Activated CD4-positive, CD25-positive, alpha-beta regulatory T cell (primary cell): ENCODE measurements around the gene DLX2.
"Not testable (repeated sequence)": the region's sequence is repeated elsewhere in the genome, so short reads cannot be mapped to it uniquely, and the experiment has no call there.

Experiments used
- DNase-seq, 4 experiments: peaks; one replicate each; lab custom pipeline; 2025; lab: John Stamatoyannopoulos, UW

Gene DLX2

DNA sequence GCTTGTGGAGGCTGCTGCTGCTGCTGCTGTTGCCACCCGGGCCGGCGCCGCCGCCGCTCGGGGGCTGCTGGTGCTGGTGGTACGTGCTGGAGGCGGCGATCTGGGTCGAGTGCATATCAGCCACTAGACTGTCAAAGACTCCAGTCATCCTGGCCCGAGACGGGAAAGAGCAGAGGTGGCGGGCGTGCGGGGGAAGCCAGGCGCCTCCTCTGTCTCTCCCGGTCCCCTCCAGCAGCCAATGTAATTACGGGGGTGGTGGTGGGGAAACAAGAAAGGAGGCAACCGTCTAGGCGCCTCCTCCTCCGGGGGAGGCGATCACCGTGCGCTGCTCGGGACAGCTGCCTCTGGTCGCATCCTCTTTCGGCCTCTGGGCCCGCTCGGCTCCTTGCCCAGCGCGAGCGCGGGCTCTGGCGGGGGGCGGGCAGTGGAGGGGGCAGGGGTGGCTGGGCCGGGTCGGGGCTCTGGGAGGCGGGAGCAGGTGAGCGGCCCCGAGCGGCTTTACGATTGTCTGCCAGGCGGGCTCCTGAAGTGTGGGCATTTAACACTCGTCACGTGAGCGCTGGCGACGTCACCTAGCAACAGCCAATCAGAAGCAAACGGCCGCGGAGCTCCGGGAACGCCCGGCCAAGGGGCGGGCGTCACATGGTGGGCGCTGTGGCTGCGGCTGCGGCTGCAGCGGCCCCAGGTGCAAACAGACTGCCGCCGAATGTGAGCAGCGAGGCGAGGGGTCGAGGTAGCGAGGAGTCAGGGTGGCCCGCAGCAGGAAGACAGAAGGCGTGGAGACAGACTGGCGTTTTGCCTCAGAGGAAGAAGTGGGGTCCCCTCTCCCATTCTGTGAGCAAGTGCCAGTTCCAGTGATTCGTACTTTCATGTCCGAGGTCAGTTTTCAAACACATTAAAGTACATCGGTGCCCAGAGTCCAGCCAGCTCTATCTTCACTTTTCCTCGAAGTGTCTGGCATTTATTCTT is at the start of gene DLX2:
TSS of gene DLX2 (minus strand) at position 510 of the 969 bp plus-strand sequence. CDS start at position 148, 362 bp downstream.
- peak in 3 of 4 experiments; percentile 16 to 32 (median 23) for DNase-seq

DNA sequence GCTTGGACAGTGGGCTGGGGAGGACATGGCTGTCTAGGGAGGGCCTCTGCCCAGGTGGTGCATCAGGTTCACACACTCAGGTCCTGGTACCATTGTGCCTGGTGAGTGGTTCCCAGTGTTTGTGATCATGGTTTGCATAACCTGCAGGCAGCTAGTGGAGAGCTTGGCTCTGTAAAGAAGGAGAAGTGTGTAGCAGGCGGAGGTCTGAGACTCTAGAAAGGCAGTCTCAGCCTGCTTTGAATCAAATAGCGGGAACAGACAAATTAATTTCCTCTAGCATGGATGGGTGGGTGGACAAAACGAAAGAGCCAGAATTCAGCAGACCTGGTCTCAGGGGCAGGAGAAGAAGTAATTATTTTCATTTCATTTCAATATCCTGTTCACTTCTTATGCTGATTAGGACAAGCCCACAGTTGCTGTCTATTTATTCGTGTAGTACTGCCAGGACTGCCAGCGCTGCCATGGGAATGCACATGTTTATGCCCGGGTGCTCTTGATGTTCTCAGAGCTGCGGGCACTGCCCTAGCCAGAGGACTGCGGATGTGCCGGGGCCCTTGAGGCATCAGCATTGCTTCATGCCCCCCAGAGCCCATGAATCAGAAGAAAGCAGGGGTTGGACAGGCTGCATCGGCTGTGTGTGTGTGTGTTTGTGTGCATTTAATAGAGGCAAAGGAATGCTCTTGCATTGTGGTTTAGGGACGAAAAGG is 45.4 kb upstream of the DLX2 start:
- no peak for DNase-seq

DNA sequence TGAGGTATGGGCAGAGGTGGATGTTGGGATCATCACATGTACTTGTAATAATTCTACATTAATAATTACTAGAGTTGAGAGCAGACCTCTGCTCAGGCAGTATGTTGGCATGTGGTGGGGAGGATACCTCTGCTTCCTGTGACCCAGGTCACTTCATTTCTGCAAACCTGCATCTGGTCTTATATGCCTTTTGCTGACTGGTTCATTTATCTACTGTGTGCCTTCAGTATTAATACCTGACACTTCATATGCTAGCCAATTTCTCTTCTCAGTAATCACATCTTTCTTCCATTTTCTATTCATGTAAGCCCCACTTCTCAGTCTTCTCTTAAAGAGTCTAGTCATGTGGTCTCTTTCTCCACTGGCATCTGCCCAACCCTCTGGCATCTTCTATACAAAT is 41.1 kb upstream of the DLX2 start:
- no peak for DNase-seq

GRCh38 chr2:172138727-172139126 is 36.0 kb upstream of the DLX2 start:
- DNase-seq = not testable (repeated sequence)

DNA sequence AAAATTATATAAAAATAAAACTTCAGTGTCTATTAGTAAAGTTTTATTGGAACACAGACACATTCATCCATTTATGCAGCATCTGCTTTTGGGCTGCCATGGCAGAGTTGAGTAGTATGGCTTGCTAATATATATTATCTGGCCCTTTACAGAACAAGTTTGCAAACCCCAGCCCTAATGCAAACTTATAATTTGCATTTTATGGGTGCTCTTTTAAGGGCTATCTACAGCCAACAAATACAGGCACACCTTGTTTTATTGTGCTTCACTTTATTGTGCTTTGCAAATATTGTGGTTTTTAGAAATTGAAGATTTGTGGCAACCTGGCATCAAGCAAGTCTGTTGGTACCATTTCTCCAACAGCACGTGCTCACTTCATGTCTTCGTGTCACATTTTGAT is 35.2 kb upstream of the DLX2 start:
- no peak for DNase-seq

DNA sequence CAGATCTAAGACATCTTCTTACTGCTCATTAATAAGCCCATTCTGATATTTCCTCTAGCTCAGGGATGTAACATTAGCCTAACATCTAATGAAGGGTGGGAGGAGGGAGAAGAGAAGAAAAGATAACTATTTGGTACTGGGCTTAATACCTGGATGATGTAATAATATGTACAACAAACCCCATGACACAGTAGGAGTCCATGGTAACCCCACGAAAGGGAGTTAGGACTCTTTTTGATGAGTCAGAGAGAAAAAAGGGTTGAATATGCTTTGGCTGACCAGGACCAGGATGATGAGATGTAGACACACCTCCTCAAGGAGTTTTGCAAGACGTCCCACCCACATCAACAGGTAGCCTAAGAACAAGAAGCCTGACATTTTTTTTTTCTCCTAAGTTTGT is 34.4 kb upstream of the DLX2 start:
- no peak for DNase-seq

GRCh38 chr2:172135446-172135845 is 32.7 kb upstream of the DLX2 start:
- no peak for DNase-seq

- no peak for DNase-seq
These were observed 31.6 kb upstream of the DLX2 start for GRCh38 chr2:172134270-172134669.

GRCh38 chr2:172131713-172132555 is 29.2 kb upstream of the DLX2 start:
- no peak for DNase-seq

DNA sequence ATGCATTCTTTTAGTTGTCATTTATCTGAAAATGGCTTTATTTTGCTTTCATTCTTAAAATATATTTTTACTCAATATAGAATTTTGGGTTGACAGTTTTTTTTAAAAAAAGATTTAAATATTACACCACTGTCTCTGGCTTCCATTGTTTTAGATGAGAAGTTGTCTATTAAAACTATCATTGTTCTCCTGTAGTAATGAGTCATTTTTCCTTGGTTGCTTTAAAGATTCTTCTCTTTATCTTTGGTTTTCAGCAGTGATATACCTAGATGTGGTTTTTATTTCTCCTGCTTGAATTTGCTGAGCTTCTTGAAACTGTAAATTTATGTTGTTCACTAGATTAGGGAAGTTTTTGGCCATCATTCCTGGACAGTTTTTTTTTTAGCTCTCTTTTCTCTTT is 26.7 kb upstream of the DLX2 start:
- no peak for DNase-seq

DNA sequence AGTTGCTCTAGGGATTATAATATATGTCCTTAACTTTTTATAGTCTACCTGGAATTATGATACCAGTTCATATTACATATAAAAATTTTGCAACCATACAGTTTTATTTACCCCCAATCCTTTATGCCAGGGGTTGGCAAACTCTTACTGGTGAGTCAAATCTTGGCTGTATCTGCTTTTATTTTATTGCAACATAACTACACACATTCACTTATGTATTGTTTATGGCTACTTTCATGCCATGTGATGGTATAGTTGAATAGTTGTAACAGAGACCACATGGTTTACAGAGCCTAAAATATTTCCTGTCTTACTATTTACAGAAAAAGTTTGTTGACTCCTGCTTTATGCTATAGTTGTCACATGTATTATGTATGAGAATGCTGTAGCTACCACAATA is 25.8 kb upstream of the DLX2 start:
- no peak for DNase-seq

DNA sequence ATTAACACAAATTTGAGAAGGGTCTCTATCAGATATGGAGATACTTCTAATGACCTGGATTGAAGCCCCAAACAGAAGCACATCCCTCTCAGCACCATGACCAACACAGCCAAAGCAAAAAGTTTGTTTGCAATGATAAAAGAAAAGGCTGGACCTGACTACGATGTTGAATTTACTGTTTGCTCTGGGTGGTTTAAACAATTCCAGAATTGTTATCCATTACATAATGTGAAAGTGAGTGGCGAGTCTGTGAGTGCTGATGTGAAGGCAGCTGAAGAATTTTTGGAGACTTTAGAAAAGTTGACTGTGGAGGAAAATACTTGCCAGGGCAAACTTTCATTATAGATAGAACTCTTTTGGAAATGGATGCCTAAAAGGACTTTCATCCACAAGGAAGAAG is 17.4 kb upstream of the DLX2 start:
- DNase-seq = no peak

DNA sequence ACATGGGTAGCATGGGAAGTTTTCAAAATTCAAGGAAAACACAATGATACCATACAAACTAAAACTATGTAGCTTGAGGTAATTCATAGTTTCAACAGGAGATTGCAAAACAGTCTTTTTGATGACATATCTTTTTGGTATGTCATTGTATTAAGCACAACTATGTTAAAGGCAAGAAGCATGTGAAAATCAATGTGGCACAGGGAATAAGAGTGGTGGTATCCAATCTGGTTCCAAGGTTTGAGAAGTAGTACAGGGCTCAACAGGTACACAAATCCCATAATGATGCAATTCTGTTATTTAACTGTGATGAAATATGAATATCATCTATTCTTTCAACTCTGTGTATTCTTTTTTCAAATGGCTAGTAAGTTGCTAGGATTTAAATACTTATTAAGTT is 16.4 kb upstream of the DLX2 start:
- no peak for DNase-seq

- no peak for DNase-seq
These were observed 13.4 kb upstream of the DLX2 start for GRCh38 chr2:172116107-172116506.

DNA sequence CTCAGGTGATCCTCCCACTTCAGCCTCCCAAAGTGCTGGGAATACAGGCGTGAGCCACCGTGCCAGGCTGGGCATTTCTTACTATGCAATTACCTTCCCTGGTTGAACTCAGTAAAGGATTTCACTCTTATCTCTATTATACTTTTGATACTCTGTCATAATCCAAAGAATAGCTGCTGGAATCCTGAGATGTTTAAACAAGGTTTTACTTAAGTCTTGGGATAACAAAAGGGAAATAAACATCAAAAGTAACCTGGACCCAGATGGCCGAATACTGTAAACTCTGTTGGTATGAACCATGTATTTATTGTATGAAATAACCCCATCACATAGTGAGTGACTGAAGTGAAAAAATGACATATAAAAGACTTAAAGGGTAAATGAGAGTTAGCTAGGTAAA is 11.9 kb upstream of the DLX2 start:
- DNase-seq = no peak

- not testable (repeated sequence) for DNase-seq
These were observed 11.5 kb upstream of the DLX2 start for GRCh38 chr2:172114176-172114575.

DNA sequence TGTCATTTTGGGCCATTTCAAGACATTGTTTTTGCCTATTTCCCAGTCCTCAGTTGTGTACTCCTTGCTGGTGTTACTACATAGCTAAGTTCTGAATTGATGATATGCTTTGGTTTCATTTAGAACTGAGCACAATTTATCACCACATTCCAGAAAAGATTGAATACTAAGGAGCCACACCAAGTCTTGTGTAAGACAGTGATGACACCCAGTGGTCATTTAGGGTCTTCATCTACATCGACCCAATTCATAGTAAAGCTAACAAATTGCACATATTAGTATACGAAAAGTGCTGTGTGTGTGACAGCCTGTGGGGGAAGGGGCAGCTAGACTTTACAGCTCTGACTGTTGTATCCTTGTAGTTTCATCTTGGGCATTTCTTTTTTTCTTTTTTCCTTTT is 10.9 kb upstream of the DLX2 start:
- no peak for DNase-seq

- no peak for DNase-seq
These were observed 7.5 kb upstream of the DLX2 start for GRCh38 chr2:172109988-172110811.

GRCh38 chr2:172109256-172109987 is 6.7 kb upstream of the DLX2 start:
- no peak for DNase-seq

DNA sequence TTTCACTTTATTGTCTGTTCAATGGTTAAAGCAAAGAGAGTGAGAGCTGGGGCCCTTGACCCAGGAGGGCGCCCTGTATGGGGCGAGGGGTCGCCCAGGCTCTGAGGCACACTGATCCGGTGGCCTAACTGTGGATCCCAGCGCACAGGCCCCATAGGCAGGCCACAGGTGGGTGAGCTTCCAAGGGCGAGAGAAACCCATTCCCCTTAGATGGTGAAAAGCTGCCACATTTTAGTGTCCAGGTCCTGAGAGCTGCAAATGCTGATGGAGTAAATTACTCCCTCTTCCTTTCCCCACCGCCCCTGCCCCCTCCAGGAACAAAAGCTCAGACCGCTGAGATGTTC is 5.9 kb upstream of the DLX2 start:
- DNase-seq = no peak
